Epithelial cell of esophagus (primary cell): Measurements from ENCODE around the gene SERPINB12.

ENCODE experiments used
- DNase-seq: peaks from one replicate; pipeline ENCODE4 v3.0.0; 2010; ENCODE audit warnings: low read depth
- H3K4me3 ChIP-seq: 2 replicates; pipeline ENCODE4 v1.5.1; 2011; ENCODE audit warnings: mild to moderate bottlenecking, low read length, control low read depth
- CTCF ChIP-seq: IDR thresholded peaks from 2 replicates; pipeline ENCODE4 v1.5.1; 2011; ENCODE audit warnings: low read depth, mild to moderate bottlenecking, low read length, control low read depth, inconsistent platforms; ENCODE audit not compliant: insufficient read depth; ENCODE audit errors: missing control alignments

The SERPINB12 gene

GRCh38 chr18:63545000-63545399, 2.8 kb downstream of the SERPINB12 start:
- DNase-seq: no peak
- H3K4me3 ChIP-seq: no peak overlapping the region
- TF ChIP-seq CTCF: no peak

GRCh38 chr18:63550068-63550467, 7.9 kb downstream of the SERPINB12 start:
- TF ChIP-seq CTCF: no peak
- no peak overlapping the region for H3K4me3 ChIP-seq

GRCh38 chr18:63551769-63552168, 9.6 kb downstream of the SERPINB12 start:
- TF ChIP-seq CTCF: no peak
- no peak for DNase-seq
- H3K4me3 ChIP-seq: no peak overlapping the region

More at GRCh38 chr18:63550068-63550467, 7.9 kb downstream of the SERPINB12 start:
- DNase-seq: peak; percentile 44

GRCh38 chr18:63552581-63552980, 10.4 kb downstream of the SERPINB12 start:
- no peak overlapping the region for H3K4me3 ChIP-seq
- no peak for DNase-seq
- no peak for TF ChIP-seq CTCF

GRCh38 chr18:63553081-63553480, 10.9 kb downstream of the SERPINB12 start:
- peak; percentile 98 for DNase-seq
- no peak for TF ChIP-seq CTCF
- H3K4me3 ChIP-seq: no peak overlapping the region

GRCh38 chr18:63559567-63560491, 17.7 kb downstream of the SERPINB12 start:
- TF ChIP-seq CTCF: no peak
- H3K4me3 ChIP-seq: no peak overlapping the region
- peak; percentile 80 for DNase-seq

- no peak for TF ChIP-seq CTCF
- H3K4me3 ChIP-seq: no peak overlapping the region
Measured at GRCh38 chr18:63562284-63562683, 20.1 kb downstream of the SERPINB12 start.

More at GRCh38 chr18:63562284-63562683, 20.1 kb downstream of the SERPINB12 start:
- DNase-seq: no peak
